ENCODE measurements around the gene EPHA7. TPM values are rescaled to one million over a fixed set of nuclear protein-coding genes. Genes with fewer than 3 reads are reported as not detected.

EPHA7 gene
- total and polyA plus RNA-seq, 2 donors (not counting 3 experiments of a cell fraction or from before 2014, with no cell fraction given): not detected

DNA sequence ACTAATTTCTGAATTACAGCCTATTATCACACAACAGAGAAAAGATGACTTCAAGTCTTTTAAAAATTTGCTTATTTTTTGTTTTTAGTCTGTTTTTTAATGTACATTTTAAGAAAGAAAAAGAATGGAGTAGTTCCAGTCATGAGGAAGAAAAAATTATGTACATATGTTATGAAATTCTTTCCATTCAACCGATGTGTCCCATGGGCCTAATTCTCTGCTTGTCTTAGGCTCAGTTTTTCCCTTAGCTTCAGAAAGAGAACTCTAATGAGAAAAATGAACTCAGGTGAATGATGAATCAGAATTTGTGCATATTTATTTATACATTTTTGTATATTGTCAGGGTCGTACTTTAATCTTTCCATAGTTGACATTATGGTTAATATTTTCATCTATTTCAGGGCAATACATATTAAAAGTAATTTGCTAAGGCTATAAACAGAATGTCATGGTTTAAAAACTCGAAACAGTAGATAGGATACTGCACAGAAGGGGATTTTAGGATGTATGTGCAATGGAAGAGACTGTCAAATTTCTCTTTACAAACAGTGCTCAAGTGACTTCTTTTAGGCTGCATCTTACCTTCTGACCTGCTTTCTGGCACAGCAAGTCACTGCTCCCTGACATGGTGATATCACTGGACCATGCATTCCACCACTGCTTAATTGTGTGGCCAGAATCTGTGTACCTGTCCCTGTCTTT is 153.1 kb downstream of the EPHA7 start:
- Histone ChIP-seq H2AFZ (ENCODE audit: low read depth, low read length) (no peak overlapping the region), H3K9me3 (replicated peaks; ENCODE audit: control insufficient read depth, insufficient read depth, low read length) (no peaks in the 10 kb centered on the region), H3K9ac (replicated peaks; ENCODE audit: extremely low read depth, insufficient read depth, low read length) (no peak overlapping the region), H3K79me2 (ENCODE audit: control insufficient read depth, insufficient read depth, low read length) (no peaks in the 10 kb centered on the region), H3K4me3 (replicated peaks in 1 of 3; ENCODE audit: insufficient read depth in 1 of 3, low read depth in 1 of 3, low read length in 3 of 3) (no peak overlapping the region), H3K27ac (ENCODE audit: insufficient read depth, low read depth, low read length) (no peak overlapping the region), H4K20me1 (replicated peaks; ENCODE audit: control insufficient read depth, extremely low read depth, insufficient read depth, low read length) (no peaks in the 10 kb centered on the region), H3K9me1 (replicated peaks; ENCODE audit: control insufficient read depth, extremely low read depth, insufficient read depth, low read length) (no peaks in the 10 kb centered on the region), H3K27me3 (ENCODE audit: control insufficient read depth in 2 of 2, insufficient read depth in 2 of 2, low read length in 2 of 2) (no peaks in the 10 kb centered on the region), H3K4me1 (ENCODE audit: control insufficient read depth, extremely low read depth, insufficient read depth, low read length) (no peaks in the 10 kb centered on the region), H3K36me3 (ENCODE audit: control insufficient read depth in 2 of 2, extremely low read depth in 1 of 2, insufficient read depth in 2 of 2, low read length in 2 of 2) (no peaks in the 10 kb centered on the region), H3K4me2 (ENCODE audit: insufficient read depth, low read length) (no peak overlapping the region)
- ChIA-PET CTCF (no interaction called here), POLR2A (no interaction called here)
- TF ChIP-seq EZH2 (IDR thresholded peaks at IDR 0.05; ENCODE audit: borderline replicate concordance, low read depth, low read length, severe bottlenecking) (no peak), POLR2A (IDR thresholded peaks at IDR 0.05; ENCODE audit: low read depth, low read length) (no peak), GATA2 (IDR thresholded peaks at IDR 0.05; ENCODE audit: insufficient read depth, insufficient read length, low read depth, low read length) (no peak), JUN (IDR thresholded peaks at IDR 0.05; ENCODE audit: borderline replicate concordance, insufficient read depth, insufficient read length, low read depth) (no peak), POLR2AphosphoS5 (IDR thresholded peaks at IDR 0.05; ENCODE audit: insufficient read depth, low read depth, low read length) (no peak), MYC (IDR thresholded peaks at IDR 0.05; ENCODE audit: low read depth, low read length) (no peak), FOS (IDR thresholded peaks at IDR 0.05; ENCODE audit: borderline replicate concordance, insufficient read depth, low read length) (no peak)
- TF ChIP-seq, protein P1, sequence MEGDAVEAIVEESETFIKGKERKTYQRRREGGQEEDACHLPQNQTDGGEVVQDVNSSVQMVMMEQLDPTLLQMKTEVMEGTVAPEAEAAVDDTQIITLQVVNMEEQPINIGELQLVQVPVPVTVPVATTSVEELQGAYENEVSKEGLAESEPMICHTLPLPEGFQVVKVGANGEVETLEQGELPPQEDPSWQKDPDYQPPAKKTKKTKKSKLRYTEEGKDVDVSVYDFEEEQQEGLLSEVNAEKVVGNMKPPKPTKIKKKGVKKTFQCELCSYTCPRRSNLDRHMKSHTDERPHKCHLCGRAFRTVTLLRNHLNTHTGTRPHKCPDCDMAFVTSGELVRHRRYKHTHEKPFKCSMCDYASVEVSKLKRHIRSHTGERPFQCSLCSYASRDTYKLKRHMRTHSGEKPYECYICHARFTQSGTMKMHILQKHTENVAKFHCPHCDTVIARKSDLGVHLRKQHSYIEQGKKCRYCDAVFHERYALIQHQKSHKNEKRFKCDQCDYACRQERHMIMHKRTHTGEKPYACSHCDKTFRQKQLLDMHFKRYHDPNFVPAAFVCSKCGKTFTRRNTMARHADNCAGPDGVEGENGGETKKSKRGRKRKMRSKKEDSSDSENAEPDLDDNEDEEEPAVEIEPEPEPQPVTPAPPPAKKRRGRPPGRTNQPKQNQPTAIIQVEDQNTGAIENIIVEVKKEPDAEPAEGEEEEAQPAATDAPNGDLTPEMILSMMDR (IDR thresholded peaks at IDR 0.05; ENCODE audit: extremely low read depth in 1 of 2, insufficient read depth in 1 of 2, low read depth in 1 of 2, low read length in 2 of 2): no peak
- TF ChIP-seq, protein P2, sequence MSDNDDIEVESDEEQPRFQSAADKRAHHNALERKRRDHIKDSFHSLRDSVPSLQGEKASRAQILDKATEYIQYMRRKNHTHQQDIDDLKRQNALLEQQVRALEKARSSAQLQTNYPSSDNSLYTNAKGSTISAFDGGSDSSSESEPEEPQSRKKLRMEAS (IDR thresholded peaks at IDR 0.05; ENCODE audit: insufficient read depth, insufficient read length): no peak
- BruUV-seq (replicated peaks): no TSS peak
- intact Hi-C loops (cut with micrococcal nuclease) (no loop called here), dilution Hi-C loops (cut with MboI; ENCODE audit: extremely low pct_ligation_motif_present, low sequenced_read_pairs) (no loop called here)
- no peak for FAIRE-seq
- DNase-seq (ENCODE audit: low read depth, low spot score): no peak

Data from endothelial cell of umbilical vein (primary cell).